Upper lobe of left lung (tissue), 6 donors: Measurements from ENCODE around the gene WDFY3. TPM values are rescaled to one million over a fixed set of nuclear protein-coding genes. Genes with fewer than 3 reads are reported as not detected.

Experiments used
- ATAC-seq, 2 donors: fragments of 200-7000 bp; cut with Tn5 transposase; one replicate each; pipeline ENCODE4 v1.9.1; 2022; ENCODE audit warnings: mild to moderate bottlenecking in 2 of 2, moderate library complexity in 2 of 2; ENCODE audit not compliant: low FRiP score in 2 of 2
- DNase-seq, 2 donors: peaks; one replicate each; pipeline ENCODE4 v3.0.0-alpha.2; 2019 to 2020
- H3K27ac ChIP-seq, 4 donors: fragments of 200-600 bp; sonication (generic); one replicate each; pipeline ENCODE4 v1.5.1; 2016 to 2019
- H3K27me3 ChIP-seq, 4 donors: fragments of 200-600 bp; sonication (generic); one replicate each; pipeline ENCODE4 v1.5.1; 2017 to 2019
- H3K36me3 ChIP-seq, 4 donors: fragments of 200-600 bp; sonication (generic); one replicate each; pipeline ENCODE4 v1.5.1; 2016 to 2019
- H3K4me1 ChIP-seq, 4 donors: fragments of 200-600 bp; sonication (generic); one replicate each; pipeline ENCODE4 v1.5.1; 2018 to 2019
- H3K4me3 ChIP-seq, 4 donors: fragments of 200-600 bp; sonication (generic); one replicate each; pipeline ENCODE4 v1.5.1; 2017 to 2019; ENCODE audit warnings: mild to moderate bottlenecking in 2 of 4, moderate library complexity in 1 of 4
- H3K9me3 ChIP-seq, 4 donors: fragments of 200-600 bp; sonication (generic); one replicate each; pipeline ENCODE4 v1.5.1; 2018 to 2019
- CTCF ChIP-seq, 6 experiments: fragments of 450-650 bp in 4 of 6; fragments of 200-600 bp in 2 of 6; sonication (generic) in 2 of 6; IDR thresholded peaks; one replicate each; pipeline ENCODE4 v1.5.1; 2016 to 2019; ENCODE audit warnings: antibody characterized with exemption in 6 of 6
- EP300 ChIP-seq, 4 donors: sonication (generic); formaldehyde crosslinking; IDR thresholded peaks; one replicate each; pipeline ENCODE4 v1.5.1; 2017; ENCODE audit warnings: antibody characterized with exemption in 4 of 4, control low read depth in 2 of 4
- POLR2A ChIP-seq, 4 donors: fragments of 450-650 bp; IDR thresholded peaks; one replicate each; pipeline ENCODE4 v1.5.1; 2016 to 2017; ENCODE audit warnings: antibody characterized with exemption in 4 of 4, mild to moderate bottlenecking in 2 of 4
- POLR2AphosphoS5 ChIP-seq, 2 donors: sonication (generic); formaldehyde crosslinking; IDR thresholded peaks; one replicate each; pipeline ENCODE4 v1.5.1; 2017; ENCODE audit warnings: antibody characterized with exemption in 2 of 2
- WGBS, 2 donors: methylation state at CpG; one replicate each; pipeline ENCODE4 v1.1.5; 2017 to 2018; 5-methylcytosine and 5-hydroxymethylcytosine counted together
- total RNA-seq, 6 donors: library from RNA; depleted of rRNA in 4 of 6; stranded (reverse); fragments of >200 nt in 4 of 6; gene quantifications; one replicate each; pipeline versions ENCODE4 v1.1.0 to v1.2.1, GENCODE V29; 2016 to 2021
- donor health status: DM: no; HTN: no; CAD: no; lungs with moderate emphysema.
- donor health status: DM: no; HTN: yes; CAD: no; lungs with severe emphysema.

The WDFY3 gene
- total RNA-seq, 6 donors from 2014 or later, result 52.0 to 159 (median 103) TPM

- Histone ChIP-seq H3K36me3 (peaks cover 0 to 21% (median 3%) of the 10 kb centered on the region in 4 donors), H3K4me3 (no peak overlapping the region), H3K27me3 (no peaks in the 10 kb centered on the region), H3K27ac (no peak overlapping the region), H3K9me3 (no peaks in the 10 kb centered on the region), H3K4me1 (no peaks in the 10 kb centered on the region)
- DNase-seq, result no peak
- no peak for ATAC-seq
- no peak for TF ChIP-seq POLR2AphosphoS5 (IDR thresholded peaks at IDR 0.05)
- no peak for TF ChIP-seq CTCF (IDR thresholded peaks at IDR 0.05)
- TF ChIP-seq POLR2A (IDR thresholded peaks at IDR 0.05), result no peak
- TF ChIP-seq EP300 (IDR thresholded peaks at IDR 0.05), result no peak
- WGBS, 2 donors, result 87 to 89% methylated on average over 3 of the region's 3 CpGs
These were observed 199.3 kb downstream of the WDFY3 start for GRCh38 chr4:84767168-84767567.

GRCh38 chr4:84753321-84753972, 213.0 kb downstream of the WDFY3 start:
- H3K36me3 ChIP-seq, result peaks cover 6 to 57% (median 17%) of the 10 kb centered on the region in 4 donors

GRCh38 chr4:84751707-84752106, 214.8 kb downstream of the WDFY3 start:
- no peaks in the 10 kb centered on the region for H3K27me3 ChIP-seq
- no peaks in the 10 kb centered on the region for H3K9me3 ChIP-seq
- H3K4me3 ChIP-seq, result no peak overlapping the region
- H3K27ac ChIP-seq, result no peak overlapping the region
- H3K36me3 ChIP-seq, result peaks cover 12 to 74% (median 27%) of the 10 kb centered on the region in 4 donors
- ATAC-seq (no peak), DNase-seq (no peak)
- 71 to 82% methylated on average over 4 of the region's 4 CpGs for WGBS, 2 donors
- TF ChIP-seq POLR2AphosphoS5 (IDR thresholded peaks at IDR 0.05), result no peak
- TF ChIP-seq CTCF (IDR thresholded peaks at IDR 0.05), result no peak
- no peak for TF ChIP-seq EP300 (IDR thresholded peaks at IDR 0.05)
- TF ChIP-seq POLR2A (IDR thresholded peaks at IDR 0.05), result no peak
- H3K4me1 ChIP-seq, result peaks cover 0 to 5% (median 0%) of the 10 kb centered on the region in 4 donors

More at GRCh38 chr4:84753321-84753972, 213.0 kb downstream of the WDFY3 start:
- H3K9me3 ChIP-seq, result no peaks in the 10 kb centered on the region
- peak overlapping the region; percentile 26 to 79 (median 54) for H3K27ac ChIP-seq
- H3K27me3 ChIP-seq, result no peaks in the 10 kb centered on the region
- ATAC-seq, result peak in 1 of 2 donors; percentile 77
- WGBS, 2 donors, result 51 to 57% methylated on average over 7 of the region's 7 CpGs
- DNase-seq, result peak in 1 of 2 donors; percentile 34
- H3K4me1 ChIP-seq, result peaks cover 0 to 5% (median 0%) of the 10 kb centered on the region in 4 donors
- no peak overlapping the region for H3K4me3 ChIP-seq
- TF ChIP-seq EP300 (IDR thresholded peaks at IDR 0.05) (no peak), POLR2AphosphoS5 (IDR thresholded peaks at IDR 0.05) (no peak), CTCF (IDR thresholded peaks at IDR 0.05) (no peak), POLR2A (IDR thresholded peaks at IDR 0.05) (no peak)

- H3K4me1 ChIP-seq, result peaks cover 0 to 5% (median 0%) of the 10 kb centered on the region in 4 donors
- H3K4me3 ChIP-seq, result no peak overlapping the region
- 84 to 94% methylated on average over 3 of the region's 3 CpGs for WGBS, 2 donors
- no peaks in the 10 kb centered on the region for H3K27me3 ChIP-seq
- H3K9me3 ChIP-seq, result no peaks in the 10 kb centered on the region
- ATAC-seq (no peak), DNase-seq (no peak)
- H3K36me3 ChIP-seq, result peaks cover 12 to 76% (median 27%) of the 10 kb centered on the region in 4 donors
- TF ChIP-seq POLR2AphosphoS5 (IDR thresholded peaks at IDR 0.05) (no peak), CTCF (IDR thresholded peaks at IDR 0.05) (no peak), EP300 (IDR thresholded peaks at IDR 0.05) (no peak), POLR2A (IDR thresholded peaks at IDR 0.05) (no peak)
- H3K27ac ChIP-seq, result no peak overlapping the region
These were observed 215.6 kb downstream of the WDFY3 start for GRCh38 chr4:84750960-84751283.
